BJ (cell line): Measurements from ENCODE around the gene SAMD14. TPM values are rescaled to one million over a fixed set of nuclear protein-coding genes. Genes with fewer than 3 reads are reported as not detected.

Experiments
- CTCF ChIA-PET: fragments of 350-600 bp; formaldehyde crosslinking; extraction: SDS; loops from one replicate; lab custom pipeline; 2021; ENCODE audit warnings: antibody characterized with exemption, inconsistent platforms; lab: Yijun Ruan, JAX
- POLR2A ChIA-PET: fragments of 300-600 bp; sonication (Branson Sonifier 250); formaldehyde crosslinking; extraction: SDS; loops from one replicate; lab custom pipeline; 2021; ENCODE audit warnings: antibody characterized with exemption; lab: Charles Lee
- DNase-seq: peaks from one replicate; pipeline ENCODE4 v3.0.0-alpha.2; 2011; ENCODE audit warnings: low read depth
- H3K27me3 ChIP-seq: 2 replicates; pipeline ENCODE4 v1.6.0; 2011; ENCODE audit warnings: low read length; ENCODE audit not compliant: control insufficient read depth, insufficient read depth
- H3K36me3 ChIP-seq: 2 replicates; pipeline ENCODE4 v1.5.1; 2011; ENCODE audit warnings: low read length; ENCODE audit not compliant: control insufficient read depth, insufficient read depth
- H3K4me3 ChIP-seq: 2 replicates; pipeline ENCODE4 v1.5.1; 2011; ENCODE audit warnings: low read depth, mild to moderate bottlenecking, control low read depth, low read length
- CTCF ChIP-seq: IDR thresholded peaks from 2 replicates; pipeline ENCODE4 v1.5.1; 2011; ENCODE audit warnings: low read depth, mild to moderate bottlenecking, control low read depth, inconsistent platforms, low read length, moderate library complexity; ENCODE audit not compliant: insufficient read depth
- polyA plus RNA-seq: library from polyadenylated mRNA; depleted of rRNA; stranded (reverse); fragments of >200 nt; gene quantifications from 2 replicates; pipeline ENCODE4 v1.2.3, GENCODE V29; 2011

SAMD14 gene
- polyA plus RNA-seq, 1 experiment, result 5.3 TPM

GRCh38 chr17:50143461-50144176 is 13.7 kb upstream of the SAMD14 start:
- Histone ChIP-seq H3K27me3 (no peaks in the 10 kb centered on the region), H3K4me3 (no peak overlapping the region), H3K36me3 (peaks cover 48% of the 10 kb centered on the region)
- ChIA-PET CTCF (interaction anchor here (0.6 to 2.5 kb wide), 3 partner anchors 18 to 117 kb away, joined by 3 to 7 read pairs (median 3); no protein-coding TSS in a partner anchor), POLR2A (no interaction called here)
- no peak for TF ChIP-seq CTCF
- DNase-seq, result no peak

GRCh38 chr17:50141745-50142110 is 11.8 kb upstream of the SAMD14 start:
- TF ChIP-seq CTCF, result no peak
- Histone ChIP-seq H3K27me3 (no peaks in the 10 kb centered on the region), H3K4me3 (no peak overlapping the region), H3K36me3 (peaks cover 64% of the 10 kb centered on the region)
- no peak for DNase-seq
- POLR2A ChIA-PET, result interaction anchor here (0.6 kb wide), 1 partner anchor 12 kb away, joined by 14 read pairs; the partner anchor contains the start of gene SAMD14
- CTCF ChIA-PET, result interaction anchor here (1.2 to 3.9 kb wide), 4 partner anchors 9 to 223 kb away, joined by 3 to 30 read pairs (median 6); partner anchors contain the start of gene PPP1R9B

GRCh38 chr17:50141026-50141744 is 11.2 kb upstream of the SAMD14 start:
- DNase-seq, result no peak
- H3K4me3 ChIP-seq, result no peak overlapping the region
- ChIA-PET POLR2A (interaction anchor here (0.6 kb wide), 1 partner anchor 11 kb away, joined by 14 read pairs; the partner anchor contains the start of gene SAMD14), CTCF (interaction anchor here (0.8 to 3.9 kb wide), 13 partner anchors 7 to 223 kb away, joined by 3 to 30 read pairs (median 5); partner anchors contain the start of genes PPP1R9B and SGCA)
- no peak for TF ChIP-seq CTCF
- H3K27me3 ChIP-seq, result no peaks in the 10 kb centered on the region
- peaks cover 69% of the 10 kb centered on the region for H3K36me3 ChIP-seq

- H3K4me3 ChIP-seq, result no peak overlapping the region
- H3K27me3 ChIP-seq, result no peaks in the 10 kb centered on the region
- peaks cover 76% of the 10 kb centered on the region for H3K36me3 ChIP-seq
- peak; percentile 95 for TF ChIP-seq CTCF
- no peak for DNase-seq
- CTCF ChIA-PET, result interaction anchor here (0.8 to 3.9 kb wide), 24 partner anchors 8 to 224 kb away, joined by 3 to 30 read pairs (median 4); partner anchors contain the start of genes PPP1R9B and SGCA
- POLR2A ChIA-PET, result no interaction called here
Measured at GRCh38 chr17:50139950-50140885, 10.3 kb upstream of the SAMD14 start.
